GM10847 (cell line): Measurements from ENCODE around the gene TSPAN6.

Source experiments
- POLR2A ChIP-seq: IDR thresholded peaks from 2 replicates; pipeline ENCODE4 v1.6.1; 2011; ENCODE audit not compliant: insufficient read length; ENCODE audit errors: extremely low read depth

Gene TSPAN6

GRCh38 chrX:100654261-100654660, 17.7 kb upstream of the TSPAN6 start:
- no peak for TF ChIP-seq POLR2A

- TF ChIP-seq POLR2A: no peak
These were observed 15.7 kb upstream of the TSPAN6 start for GRCh38 chrX:100652266-100652665.

- TF ChIP-seq POLR2A: no peak
These were observed 14.2 kb upstream of the TSPAN6 start for GRCh38 chrX:100650841-100651240.

- TF ChIP-seq POLR2A: no peak
These were observed 13.1 kb upstream of the TSPAN6 start for GRCh38 chrX:100649550-100650356.

GRCh38 chrX:100648458-100649417, 12.1 kb upstream of the TSPAN6 start:
- TF ChIP-seq POLR2A: no peak

- no peak for TF ChIP-seq POLR2A
These were observed 11.1 kb upstream of the TSPAN6 start for GRCh38 chrX:100647739-100648138.

- TF ChIP-seq POLR2A: no peak
These were observed 10.5 kb upstream of the TSPAN6 start for GRCh38 chrX:100647095-100647494.

- TF ChIP-seq POLR2A: no peak
These were observed 8.5 kb upstream of the TSPAN6 start for GRCh38 chrX:100645106-100645505.

GRCh38 chrX:100643956-100644860, 7.6 kb upstream of the TSPAN6 start, which contains the start of gene SRPX2:
Gene SRPX2 (plus strand): TSS chrX:100644199. CDS start chrX:100646323, 2,124 bp downstream.
- TF ChIP-seq POLR2A: no peak

- TF ChIP-seq POLR2A: no peak
These were observed 6.6 kb upstream of the TSPAN6 start for GRCh38 chrX:100643212-100643611.

- TF ChIP-seq POLR2A: no peak
These were observed 5.7 kb upstream of the TSPAN6 start for GRCh38 chrX:100642290-100642689.

GRCh38 chrX:100635989-100636320, 651 bp downstream of the TSPAN6 start:
- no peak for TF ChIP-seq POLR2A

GRCh38 chrX:100635040-100635439, 1.6 kb downstream of the TSPAN6 start:
- no peak for TF ChIP-seq POLR2A

- TF ChIP-seq POLR2A: no peak
These were observed 10.6 kb downstream of the TSPAN6 start for GRCh38 chrX:100625985-100626491.

GRCh38 chrX:100623001-100623400, 13.6 kb downstream of the TSPAN6 start:
- no peak for TF ChIP-seq POLR2A
